Loucy (cell line): Measurements from ENCODE around the gene BAMBI.

ENCODE experiments used
- CTCF ChIP-seq: fragments of 200-600 bp; sonication (generic); conservative IDR thresholded peaks from 2 replicates; pipeline ENCODE4 v1.5.1; 2014; ENCODE audit warnings: mild to moderate bottlenecking, antibody characterized with exemption, low read length
- EZH2phosphoT487 ChIP-seq: fragments of 200-600 bp; IDR thresholded peaks from 2 replicates; pipeline ENCODE4 v1.6.1; 2018; ENCODE audit warnings: antibody characterized with exemption, mild to moderate bottlenecking, moderate library complexity, borderline replicate concordance

GRCh38 chr10:28728366-28728765 is 51.0 kb downstream of the BAMBI start:
- no peak for TF ChIP-seq CTCF
- TF ChIP-seq EZH2phosphoT487: no peak
